AG20443 (cell line): Measurements from ENCODE around the gene MANEAL.
A peak's percentile ranks its signal among the peaks of the same experiment; 100 is the strongest.
"Not testable (repeated sequence)": the region's sequence is repeated elsewhere in the genome, so short reads cannot be mapped to it uniquely, and the experiment has no call there.

Experiments used
- DNase-seq: peaks from one replicate; pipeline ENCODE4 v3.0.0; 2012; ENCODE audit warnings: low spot score, mixed read lengths

Gene MANEAL, protein sequence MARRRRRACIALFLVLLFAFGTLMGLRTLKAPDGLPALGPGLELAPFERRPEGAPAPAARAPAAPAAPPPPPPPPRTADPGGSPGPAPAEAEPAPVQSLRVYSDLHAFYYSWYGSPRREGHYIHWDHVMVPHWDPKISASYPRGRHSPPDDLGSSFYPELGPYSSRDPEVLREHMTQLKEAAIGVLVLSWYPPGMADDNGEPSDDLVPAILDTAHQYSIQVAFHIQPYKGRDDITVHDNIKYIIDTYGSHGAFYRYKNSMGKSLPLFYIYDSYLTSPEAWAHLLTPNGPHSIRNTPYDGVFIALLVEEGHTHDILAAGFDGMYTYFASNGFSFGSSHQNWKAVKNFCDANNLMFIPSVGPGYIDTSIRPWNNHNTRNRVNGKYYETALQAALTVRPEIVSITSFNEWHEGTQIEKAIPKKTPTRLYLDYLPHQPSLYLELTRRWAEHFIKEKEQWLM

DNA sequence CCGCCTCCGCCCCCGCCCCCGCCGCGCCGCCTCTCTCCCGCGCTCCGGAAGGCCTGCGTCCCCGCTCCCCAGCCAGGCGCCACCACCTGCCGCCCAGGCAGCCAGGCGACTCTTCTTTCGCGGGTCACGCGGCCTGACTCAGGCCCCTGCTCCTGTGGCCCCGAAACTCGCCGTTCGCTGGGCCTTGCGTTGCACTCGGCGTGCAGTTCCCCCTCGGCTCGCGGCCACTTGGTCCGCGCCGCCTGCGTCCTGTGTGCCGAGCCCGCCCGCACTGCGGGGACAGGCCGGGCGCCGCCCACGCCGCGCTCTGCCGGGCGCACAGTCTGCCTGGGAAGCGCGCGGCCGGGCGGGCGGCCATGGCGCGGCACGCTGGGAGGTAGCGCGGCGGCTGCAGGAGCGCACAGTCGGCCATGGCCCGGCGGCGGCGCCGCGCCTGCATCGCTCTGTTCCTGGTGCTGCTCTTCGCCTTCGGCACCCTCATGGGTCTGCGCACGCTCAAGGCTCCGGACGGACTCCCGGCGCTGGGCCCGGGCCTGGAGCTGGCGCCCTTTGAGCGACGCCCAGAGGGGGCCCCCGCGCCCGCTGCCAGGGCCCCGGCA is at the start of gene MANEAL:
MANEAL (plus strand) TSS at position 75 of the 599 bp plus-strand sequence; CDS start at position 411, 336 bp downstream.
- peak; percentile 82 for DNase-seq

GRCh38 chr1:37746806-37747205 is 46.8 kb upstream of the MANEAL start:
- DNase-seq, result no peak

DNA sequence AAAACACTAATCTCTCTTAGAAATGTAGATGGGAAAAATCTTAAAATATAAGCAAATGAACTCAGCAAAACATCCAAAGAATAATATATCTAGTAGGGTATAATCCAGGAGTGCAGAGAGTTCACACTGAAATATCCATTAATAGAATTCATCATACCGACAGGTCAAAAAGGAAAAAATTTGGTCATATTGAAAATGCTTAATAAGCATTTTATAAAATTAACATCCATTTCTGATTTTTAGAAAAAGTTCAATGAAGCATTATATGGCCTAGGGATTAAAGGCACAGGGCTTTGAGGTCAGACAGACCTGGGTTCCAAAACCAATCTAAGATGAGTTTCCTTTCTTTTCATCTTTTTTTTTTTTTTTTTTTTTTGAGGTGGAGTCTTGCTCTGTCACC is 45.1 kb upstream of the MANEAL start:
- DNase-seq, result no peak

- peak; percentile 6 for DNase-seq
Observed at GRCh38 chr1:37752213-37752582, 41.4 kb upstream of the MANEAL start.

DNA sequence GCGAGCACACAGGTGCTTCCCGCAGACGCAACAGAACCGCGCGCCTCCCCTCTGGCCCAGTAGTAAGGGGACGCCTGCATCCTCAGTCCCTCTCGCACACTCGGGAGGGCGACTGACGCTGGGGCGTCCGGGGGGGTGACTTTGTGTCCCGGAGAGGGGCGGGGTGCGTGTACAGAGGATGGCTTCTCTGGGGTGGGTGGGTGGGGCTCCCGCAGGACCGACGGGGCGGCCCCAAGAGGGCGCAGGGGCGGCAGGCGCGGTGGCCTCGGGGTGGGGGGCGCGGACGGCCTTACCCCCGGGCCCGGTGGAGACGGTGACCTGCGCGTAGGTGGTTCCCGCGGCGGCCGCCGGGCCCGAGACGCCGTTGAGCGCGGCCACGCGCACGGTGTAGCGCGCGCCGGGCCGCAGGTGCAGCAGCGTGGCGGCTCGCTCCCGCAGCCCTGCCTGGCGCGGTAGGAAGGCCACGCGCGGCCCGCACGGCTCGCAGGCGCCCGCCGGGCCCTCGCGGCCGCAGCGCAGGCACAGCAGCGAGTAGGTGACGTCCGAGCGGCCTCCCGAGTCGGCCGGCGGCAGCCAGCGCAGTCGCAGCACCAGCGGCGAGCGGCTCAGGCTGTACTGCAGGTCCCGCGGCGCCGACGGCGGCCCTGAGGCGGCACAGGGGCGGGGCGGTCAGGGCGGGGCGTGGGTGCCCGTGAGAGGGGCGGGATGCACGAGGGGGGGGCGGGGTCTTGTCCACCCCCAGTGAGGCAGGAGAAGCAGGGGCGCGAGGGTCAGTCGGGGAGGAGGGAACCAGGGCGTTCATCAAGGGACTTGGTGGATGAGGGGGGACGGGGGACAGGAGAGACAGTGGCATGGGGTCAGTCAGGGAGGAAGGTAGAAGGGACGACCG is 40.8 kb upstream of the MANEAL start:
- peak; percentile 78 for DNase-seq

DNA sequence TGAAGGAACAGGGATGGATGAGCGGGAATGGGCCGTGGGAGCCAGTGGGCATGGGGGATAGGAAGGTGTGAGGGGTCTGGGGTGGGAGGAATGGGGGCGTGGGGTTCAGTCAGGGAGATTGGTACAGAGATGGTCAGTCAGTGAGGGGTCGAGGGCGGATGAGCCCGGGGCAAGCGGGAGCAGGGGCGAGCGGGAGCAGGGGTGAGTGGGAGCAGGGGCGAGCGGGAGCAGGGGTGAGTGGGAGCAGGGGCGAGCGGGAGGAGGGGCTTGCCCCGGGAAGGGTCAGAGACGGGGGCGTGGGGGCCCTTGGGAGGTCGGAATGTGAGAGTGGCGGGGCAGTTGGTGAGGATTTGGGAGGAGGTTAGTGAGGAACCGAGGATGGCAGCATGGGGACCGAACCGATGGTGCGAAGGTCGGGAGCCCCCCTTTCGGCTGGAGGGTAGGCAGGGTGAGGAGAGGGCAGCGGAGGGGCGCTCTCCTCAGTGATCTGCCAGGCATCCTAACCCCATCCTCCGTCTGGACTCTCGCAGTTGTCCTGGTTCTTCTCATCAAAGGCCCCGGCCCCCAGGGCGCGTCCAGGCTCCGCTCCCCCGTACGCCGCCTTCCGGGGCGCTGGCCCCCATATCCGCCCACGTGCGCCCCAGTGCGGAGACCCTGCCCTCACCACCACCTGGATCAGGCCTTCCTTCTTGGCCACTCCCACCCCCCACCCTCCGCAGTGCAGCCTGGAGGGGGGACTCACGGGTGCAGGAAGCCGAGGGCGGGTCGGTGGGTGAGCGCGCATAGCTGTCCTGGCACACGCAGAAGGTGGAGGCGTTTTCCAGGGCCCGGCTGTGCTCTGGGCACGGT is 40.0 kb upstream of the MANEAL start:
- peak; percentile 13 for DNase-seq

DNA sequence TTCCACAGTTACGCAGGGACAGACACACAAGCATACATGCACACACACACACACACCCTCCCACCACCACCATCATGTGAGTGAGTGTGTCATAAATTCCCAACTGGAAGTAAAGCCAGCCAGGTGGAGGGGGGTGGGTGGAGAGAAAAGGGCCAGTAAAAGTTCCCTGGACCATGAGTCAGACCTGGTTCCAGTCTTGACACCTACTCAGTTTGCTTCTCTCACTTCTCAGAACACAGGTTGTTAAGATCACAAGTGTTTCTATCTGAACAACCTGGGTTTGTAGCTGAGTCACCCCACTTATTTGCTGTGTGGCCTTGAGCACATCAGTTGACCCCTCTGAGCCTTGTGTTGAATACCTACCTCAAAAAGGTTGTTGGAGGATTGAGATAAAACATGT is 38.4 kb upstream of the MANEAL start:
- DNase-seq, result peak; percentile 6

DNA sequence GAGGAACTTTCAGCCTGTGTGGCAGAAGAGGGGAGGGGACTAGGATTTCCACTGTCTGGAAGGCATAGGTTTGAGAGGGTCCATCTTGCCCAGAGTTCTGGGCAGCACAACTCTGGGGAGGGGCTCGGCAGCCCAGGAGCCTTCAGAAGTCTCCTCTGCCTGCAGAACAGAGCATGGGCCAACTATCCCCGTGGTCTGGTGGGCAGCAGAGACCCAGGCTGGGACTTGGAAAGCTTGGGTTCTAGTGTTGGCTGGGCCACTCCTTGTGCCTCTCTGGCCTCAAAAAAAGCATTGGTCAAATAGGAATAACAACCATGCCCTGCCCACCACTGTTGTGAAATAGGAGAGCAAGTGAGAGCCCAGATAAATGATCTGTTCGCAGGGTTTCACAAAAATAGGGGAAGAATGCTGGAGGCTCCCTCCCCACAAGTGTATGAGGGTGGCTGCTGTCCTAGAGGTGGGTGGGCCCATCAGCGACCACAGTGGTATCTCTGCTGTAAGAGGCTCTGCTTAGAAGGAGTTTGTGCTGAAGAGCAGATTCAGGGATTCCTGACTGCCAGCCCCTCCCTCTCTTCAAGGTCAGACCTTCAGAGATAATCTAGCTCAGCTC is 37.6 kb upstream of the MANEAL start:
- peak; percentile 12 for DNase-seq

GRCh38 chr1:37759451-37759850 is 34.2 kb upstream of the MANEAL start:
- no peak for DNase-seq

- DNase-seq, result no peak
Observed at GRCh38 chr1:37761416-37762095, 32.1 kb upstream of the MANEAL start.

DNA sequence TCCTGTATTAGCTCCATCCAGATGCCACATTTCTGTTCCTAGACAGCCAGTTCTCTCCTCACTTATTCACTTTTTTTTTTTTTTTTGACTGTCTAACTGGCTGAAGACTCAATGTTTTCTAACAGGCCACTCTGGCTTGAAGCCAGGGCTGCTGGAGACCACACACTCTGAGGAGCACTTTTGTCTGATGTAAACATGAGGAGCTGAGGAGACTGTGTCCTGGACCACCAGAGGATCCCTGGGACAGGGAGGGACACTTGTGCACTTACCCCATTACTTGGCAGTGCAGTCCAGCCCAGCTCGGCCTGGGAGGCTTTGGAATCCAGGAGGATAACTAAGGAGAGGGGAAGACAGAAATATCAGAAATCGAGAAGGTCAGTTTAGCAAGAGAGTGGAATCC is 31.1 kb upstream of the MANEAL start:
- DNase-seq, result no peak

DNA sequence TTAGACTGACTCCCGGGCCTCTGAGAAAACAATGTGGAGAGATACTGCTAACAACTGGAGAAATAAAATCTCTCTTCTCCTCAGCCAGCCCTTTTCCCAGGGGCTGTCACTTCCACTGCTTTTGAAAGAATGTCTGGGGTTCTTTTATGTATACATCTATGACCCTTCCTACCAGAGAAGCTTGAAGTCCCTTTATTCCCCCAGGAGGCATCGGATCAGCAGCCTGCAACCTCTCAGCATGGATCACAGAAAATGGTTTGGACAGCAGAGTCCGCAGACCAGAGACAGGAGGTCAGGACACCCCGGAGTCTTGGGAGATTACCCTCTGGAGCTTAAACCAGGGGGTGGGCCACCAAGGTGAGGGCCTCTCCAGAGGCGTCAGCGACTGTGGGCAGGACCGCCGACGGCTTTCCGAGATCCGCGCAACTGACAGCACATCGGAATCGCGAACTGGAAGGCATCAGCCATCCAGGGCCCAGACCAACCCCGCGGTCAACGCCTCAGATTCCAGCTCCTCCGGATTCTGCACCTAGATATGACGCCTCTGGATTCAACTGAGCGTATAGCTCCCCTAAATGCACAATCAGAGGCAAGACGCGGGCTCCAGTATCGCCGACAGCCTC is 29.7 kb upstream of the MANEAL start:
- DNase-seq, result peak; percentile 1

DNA sequence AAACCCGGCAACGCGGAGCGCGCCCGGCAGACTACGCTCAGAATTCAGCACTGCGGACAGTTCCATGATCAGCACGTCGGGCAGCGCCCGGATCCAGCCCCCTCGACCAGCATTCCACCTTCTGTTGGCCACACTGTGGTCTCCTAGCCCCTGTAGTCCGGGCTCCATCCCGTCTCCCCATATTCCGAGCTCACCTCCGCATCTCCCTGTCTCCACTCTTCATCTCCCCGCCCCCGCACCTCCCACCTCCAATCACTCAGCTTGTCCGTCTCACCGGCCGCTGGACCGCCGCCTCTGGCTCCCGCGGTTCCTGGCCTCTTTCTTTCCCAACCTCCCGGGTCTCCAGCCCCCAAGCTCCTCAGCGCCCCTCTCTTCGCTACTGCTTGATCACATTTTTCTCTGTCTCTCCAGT is 29.2 kb upstream of the MANEAL start:
- DNase-seq, result peak; percentile 84

DNA sequence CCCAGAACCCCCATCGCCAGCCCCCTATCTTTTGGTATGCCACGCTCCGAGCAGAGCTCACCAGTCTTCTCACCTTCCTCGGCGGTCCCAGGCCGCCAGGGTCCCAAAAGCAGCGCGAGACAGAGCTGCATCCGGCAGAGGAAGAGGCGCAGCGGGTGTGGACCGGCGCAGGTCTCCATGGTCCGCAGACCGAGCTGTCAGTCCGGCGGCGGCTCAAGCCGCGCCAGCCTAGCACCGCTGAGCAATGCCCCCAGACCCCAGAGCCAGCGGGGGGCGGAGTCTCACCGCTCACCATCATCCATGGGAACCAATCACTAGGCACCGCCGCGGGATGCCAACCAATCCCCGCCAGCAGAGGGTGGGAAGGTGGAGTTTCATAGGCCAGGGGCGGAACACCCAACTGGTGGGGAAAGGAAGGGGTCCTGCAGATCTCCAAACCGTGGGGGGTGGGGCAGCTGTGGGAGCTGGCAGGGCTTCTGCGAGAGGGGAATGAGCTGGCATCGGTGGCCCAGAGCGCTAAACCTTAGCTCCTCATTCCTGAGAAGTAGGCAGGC is 28.7 kb upstream of the MANEAL start, which contains the start of gene EPHA10:
EPHA10 (minus strand) TSS at position 233 of the 554 bp plus-strand sequence; CDS start at position 179, 54 bp downstream.
- peak; percentile 5 for DNase-seq

GRCh38 chr1:37765916-37766664 is 27.6 kb upstream of the MANEAL start:
- peak; percentile 8 for DNase-seq

- no peak for DNase-seq
Observed at GRCh38 chr1:37767488-37767887, 26.2 kb upstream of the MANEAL start.

DNA sequence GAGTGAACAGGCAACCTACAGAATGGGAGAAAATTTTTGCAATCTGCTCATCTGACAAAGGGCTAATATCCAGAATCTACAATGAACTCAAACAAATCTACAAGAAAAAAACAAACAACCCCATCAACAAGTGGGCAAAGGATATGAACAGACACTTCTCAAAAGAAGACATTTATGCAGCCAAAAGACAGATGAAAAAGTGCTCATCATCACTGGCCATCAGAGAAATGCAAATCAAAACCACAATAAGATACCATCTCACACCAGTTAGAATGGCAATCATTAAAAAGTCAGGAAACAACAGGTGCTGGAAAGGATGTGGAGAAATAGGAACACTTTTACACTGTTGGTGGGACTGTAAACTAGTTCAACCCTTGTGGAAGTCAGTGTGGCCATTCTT is 22.2 kb upstream of the MANEAL start:
- DNase-seq, result not testable (repeated sequence)

DNA sequence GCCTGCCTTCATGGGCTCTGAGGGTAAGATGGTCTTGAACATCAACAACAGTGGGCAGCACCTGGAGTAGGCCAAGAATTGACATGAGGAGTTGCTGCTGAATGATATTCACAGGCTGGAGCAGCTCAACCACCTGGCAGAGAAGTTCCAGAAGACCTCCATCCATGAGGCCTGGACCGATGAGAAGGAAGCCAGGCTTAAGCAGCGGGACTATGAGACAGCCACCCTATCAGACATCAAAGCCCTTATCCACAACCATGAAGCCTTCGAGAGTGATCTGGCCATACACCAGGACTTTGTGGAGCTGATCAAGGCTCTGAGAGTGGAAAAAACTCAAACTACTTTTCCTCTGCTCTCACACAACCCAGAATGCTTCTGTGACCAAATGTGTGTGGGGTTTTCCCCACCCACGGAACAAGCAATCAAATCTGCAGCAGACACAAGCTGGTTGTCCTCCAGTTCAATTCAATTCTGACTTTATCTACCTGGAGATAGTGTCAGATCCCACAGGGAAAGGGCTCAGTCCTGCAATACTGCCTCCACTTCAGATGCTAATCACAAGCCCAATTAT is 16.6 kb upstream of the MANEAL start:
- no peak for DNase-seq

- DNase-seq, result no peak
Observed at GRCh38 chr1:37778654-37779053, 15.0 kb upstream of the MANEAL start.
